NCI-H345 treated with DMSO at 0.1 percent for 48 hours (cell line): Measurements from ENCODE around the gene LEMD1.
"Not testable (repeated sequence)": the region's sequence is repeated elsewhere in the genome, so short reads cannot be mapped to it uniquely, and the experiment has no call there.

Source experiments
- DNase-seq: peaks from one replicate; lab custom pipeline; 2025; ENCODE audit not compliant: unreplicated experiment; lab: John Stamatoyannopoulos, UW

The LEMD1 gene

DNA sequence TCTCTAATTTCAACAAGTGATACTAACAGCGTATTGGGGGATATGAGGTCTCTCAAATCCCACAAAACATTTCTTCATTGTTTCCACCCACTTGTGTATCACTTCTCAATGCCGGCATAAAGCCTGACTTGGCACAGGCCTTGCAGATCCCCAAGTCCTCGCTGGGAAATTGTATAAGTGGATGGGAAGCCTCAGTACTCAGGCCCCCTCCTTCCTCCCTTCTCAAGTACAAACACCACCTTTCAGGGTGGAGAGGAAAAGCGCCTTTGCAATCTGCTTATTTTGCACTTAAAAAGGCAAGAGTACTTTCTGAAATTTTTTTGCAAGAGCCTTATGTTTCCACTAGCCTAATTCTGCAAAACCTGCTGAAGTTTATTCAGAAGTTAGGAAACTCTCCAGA is 39.3 kb downstream of the LEMD1 start:
- no peak for DNase-seq

DNA sequence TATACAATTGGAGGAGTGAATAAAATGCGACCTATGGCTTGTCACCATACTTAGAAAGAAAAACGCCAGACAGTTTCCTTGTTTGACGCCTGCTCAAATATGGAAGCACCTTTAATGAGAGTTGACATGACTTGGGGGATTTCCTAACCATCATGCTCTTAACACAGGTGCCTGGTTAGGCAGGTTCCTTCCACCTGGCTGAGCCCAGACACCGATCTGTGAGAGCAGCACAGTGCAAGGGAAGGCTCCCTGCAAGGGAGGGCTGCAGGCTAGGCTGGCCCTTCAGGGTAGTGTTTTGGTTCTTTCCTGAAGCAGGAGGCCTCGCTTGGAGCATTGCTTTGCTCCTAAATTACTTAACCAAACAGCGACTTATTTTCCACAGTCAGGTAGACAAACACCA is 40.6 kb downstream of the LEMD1 start:
- DNase-seq: no peak

DNA sequence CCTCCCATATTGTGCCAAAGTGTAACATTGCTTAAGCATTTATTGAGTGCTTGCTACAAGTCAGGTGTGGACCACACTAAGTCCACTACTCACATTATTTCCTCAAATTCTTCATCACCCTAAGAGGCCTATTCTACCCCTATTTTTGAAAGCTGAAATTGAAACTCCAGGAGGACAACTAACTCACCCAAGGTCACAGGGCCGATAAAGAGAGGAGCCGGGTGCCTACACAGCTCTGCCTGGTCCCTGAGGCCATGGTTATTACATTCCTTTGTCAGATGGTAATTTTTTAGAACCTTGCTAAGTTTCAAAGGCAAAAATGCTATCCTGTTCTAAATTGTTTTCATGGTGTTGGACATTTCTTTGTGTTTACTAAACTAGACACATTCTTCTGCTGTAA is 41.0 kb downstream of the LEMD1 start:
- DNase-seq: no peak

DNA sequence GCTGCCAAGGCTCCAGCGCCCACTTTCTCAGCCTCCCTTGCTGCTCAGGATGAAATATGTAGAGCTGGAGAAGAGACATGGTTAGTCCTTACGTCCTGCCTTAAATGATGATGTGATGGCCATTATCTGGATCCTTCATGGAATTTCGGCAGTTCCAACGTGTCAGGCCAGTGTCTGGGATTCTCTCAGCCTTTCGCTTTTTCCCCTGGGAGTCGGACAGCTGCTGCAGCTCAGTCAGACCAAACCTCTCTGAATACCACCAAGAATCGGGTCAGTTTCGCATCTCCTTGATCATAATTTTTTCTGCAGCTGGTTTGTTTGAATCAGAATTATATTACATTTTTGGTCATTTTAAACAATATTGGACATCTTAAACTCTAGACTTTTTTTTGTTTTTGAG is 42.8 kb downstream of the LEMD1 start:
- no peak for DNase-seq

DNA sequence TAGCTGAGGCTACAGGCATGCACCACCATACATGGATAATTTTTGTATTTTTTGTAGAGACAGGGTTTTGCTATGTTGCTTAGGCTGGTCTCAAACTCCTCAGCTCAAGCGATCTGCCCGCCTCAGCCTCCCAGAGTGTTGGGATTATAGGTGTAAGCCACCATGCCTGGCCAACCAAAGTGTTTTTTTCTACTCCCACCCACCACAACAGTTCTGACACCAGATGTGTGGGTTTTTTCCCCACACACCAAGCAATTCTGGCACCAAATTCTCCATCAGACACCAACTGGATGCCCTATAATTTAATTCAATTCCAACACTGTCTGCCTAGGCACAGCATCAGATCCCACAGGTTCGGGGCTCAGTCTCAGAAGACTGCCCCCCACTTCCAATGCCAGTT is 44.5 kb downstream of the LEMD1 start:
- no peak for DNase-seq

DNA sequence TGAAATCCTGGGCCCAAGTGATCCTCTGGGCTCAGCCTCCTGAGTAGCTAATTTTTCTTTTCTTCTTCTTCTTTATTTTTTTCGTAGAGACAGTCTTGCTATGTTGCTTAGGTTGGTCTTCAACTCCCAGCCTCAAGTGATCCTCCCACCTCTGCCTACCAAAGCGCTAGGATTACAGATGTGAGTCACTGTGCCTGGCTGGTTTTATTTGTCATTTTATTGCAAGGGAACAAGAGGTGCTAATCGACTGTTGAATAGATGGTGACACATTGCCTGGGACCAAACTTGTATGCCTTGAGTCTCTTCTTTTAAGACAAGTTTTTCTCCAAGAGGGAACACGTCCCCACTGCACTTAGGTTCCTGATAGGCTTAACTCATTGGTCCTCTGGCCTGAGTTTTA is 45.1 kb downstream of the LEMD1 start:
- DNase-seq: no peak

DNA sequence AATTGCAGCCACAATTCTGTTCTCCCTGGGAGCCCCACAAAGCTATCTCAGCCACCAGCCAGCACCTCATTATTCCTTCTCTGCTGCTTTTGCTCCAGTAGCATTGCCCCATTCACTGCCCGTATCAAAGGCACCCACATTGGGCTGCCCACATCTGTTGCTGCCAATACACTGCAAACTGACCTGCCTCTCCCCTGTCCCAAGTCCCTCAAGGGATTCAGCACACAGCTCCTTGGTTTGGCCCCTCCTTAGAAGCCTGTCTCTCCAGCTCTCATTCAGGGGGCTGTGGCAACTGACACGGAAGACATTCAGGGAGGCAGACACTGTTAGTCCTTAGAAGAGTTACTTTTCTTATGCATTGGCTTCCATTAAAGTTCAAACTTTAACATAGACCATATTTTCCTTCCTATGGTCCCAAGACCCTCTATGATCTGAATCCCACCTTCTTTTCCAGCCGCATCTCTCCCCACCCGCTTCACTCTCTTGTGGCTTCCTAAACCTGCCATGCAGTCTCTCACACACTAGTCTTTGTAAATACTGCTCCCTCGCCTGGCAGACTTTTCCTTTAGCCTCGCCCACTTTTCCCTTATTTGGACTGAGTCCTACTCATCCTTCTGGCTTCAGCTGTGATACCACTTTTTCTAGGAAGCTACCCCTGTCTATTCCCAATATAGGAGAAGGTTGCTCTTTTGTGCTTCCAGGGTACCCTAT is 45.9 kb downstream of the LEMD1 start:
- DNase-seq: no peak

DNA sequence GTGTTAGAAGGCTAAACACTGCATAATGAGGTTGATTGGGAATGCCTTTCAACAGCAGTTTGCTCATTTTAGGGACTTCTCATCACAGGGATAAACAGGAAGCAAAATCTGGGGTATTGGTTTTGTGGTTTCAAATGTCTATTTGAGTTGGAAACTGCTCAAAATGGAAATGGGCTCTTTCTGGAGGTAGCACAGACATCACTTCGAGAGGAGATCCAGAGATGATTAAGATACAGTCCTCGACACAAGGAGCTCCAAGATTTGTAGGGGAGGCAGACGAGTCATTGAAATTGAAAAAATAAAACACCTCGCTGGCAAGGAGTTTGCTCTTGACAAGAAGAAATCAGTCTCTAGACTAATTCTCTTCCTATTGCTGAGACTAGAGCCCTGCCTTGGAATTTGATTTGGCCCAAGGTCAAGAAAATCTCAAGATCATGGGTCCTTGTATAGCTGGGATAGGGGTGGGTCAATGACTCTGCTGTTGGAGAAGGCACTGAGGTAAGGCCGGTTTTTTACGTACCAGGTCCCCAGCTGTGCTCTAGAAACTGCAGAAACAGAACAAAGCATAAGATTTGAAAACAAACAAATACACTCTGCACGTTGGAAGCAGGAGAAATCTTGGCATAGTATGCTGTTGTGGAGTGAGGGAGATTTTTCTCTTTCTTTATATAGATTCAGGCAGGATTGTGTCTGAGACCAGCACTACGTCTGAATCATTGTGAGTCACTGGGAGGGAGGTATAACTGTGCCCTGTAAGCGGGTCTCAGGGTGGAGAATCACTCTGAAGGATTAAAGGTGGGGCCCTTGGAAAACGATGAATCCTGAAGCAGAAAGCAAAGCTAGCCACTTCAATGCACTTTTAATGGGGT is 47.4 kb downstream of the LEMD1 start:
- no peak for DNase-seq

DNA sequence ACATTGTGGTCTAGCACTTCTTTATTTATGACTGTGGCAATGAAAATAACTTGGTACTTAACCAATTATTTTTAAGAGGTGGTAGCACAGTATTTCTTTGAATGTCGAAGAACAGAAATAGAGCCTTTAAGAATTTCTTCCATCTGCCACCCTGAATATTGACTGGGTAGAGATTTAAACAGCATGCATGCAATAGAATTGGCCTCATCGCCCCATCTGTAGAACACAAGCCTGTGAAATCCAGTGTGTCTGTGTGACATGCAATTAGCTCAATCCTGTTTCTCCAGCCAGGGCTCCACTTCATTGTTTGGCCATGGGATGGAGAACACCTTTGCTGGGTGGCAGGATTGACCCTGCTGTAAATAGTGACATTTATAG is 48.1 kb downstream of the LEMD1 start:
- no peak for DNase-seq

DNA sequence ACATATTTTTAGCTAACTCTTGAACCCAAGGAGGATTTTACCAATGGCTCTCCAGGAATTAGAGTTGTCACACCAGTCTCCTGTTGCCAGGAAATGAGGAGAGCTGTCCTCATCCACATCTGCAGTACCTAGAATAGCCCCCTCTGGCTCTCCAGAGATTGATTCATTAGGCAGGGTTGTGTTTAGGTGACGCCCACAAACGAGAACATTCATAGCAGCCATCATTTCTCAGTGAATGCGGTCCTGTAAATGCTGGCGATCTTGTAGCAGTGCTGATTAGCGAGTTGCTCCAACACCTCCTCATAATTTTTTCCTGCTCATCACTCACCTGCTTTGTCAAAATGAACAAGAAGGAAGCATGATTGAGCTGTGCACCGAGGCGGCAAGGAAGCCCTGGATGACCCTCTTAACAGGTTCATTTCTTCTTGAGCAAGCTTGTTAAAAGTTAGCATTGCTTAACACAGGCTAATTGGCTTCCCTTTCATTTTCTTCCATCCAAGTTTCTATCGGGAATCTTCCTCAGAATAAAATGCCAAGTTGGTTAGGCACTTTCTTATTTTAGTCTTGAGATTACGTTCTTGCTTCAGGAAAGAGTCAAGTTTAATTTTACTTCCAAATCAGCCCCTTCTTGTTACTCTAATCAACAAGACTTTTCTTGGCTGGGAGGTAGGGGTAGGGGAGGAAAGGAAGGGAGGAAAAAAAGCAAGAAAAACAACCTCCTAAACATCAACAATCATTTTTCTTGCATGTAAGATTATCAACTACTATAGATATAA is 48.6 kb downstream of the LEMD1 start:
- DNase-seq: no peak

DNA sequence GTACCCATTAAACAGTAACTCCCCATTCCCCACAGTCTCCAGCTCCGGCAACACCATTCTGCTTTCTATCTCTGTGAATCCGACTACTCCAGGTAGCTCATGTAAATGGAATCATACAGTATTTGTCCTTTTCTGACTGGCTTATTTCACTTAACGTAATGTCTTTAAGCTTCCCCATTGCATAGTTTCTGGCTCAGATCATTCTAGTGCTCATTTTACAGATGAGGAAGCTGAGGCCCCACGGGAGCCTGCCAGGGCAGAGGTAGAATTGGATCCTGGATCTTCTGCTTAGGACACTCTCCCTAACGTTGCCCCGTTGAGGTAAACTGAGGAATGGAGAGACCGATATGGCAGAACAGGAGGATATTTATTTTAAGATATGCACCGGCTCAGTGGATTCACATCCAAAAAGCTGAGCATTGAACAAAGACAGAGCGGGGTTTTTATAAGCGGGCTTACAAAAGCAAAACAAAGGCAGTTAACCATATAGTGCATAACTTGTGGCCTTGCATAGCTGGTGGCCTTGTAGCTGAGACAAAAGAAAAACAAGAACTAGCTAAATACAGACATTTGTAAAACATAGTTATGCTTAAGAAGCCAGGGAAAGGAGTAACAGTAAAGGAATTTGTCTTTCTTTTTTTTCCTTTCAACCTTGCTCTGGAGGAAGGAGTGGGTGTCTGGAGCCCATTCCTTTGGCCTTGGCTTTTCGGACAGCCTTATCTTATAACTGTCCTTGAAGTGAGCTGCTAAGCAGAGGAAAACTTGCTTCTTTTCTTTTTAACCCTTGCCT is 49.8 kb downstream of the LEMD1 start:
- DNase-seq: no peak

DNA sequence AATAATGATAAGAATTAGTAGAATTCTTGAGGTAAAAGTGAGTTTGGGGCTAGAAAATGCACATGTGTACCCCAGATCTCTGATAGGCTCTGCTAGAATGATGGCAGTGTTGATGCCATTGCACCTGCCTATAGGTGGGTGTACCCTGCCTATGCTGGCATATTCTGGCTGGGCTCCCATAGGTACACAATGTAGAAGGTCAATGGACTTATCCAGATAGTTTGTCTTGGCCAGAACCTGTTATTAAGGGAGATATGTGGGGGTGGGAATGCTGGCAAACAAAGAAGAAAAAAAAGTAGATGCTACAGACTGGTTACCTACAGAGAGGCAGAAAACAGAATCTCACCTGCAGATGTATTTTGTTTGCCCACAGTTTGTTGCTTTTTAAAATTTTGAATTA is 51.1 kb downstream of the LEMD1 start:
- no peak for DNase-seq

DNA sequence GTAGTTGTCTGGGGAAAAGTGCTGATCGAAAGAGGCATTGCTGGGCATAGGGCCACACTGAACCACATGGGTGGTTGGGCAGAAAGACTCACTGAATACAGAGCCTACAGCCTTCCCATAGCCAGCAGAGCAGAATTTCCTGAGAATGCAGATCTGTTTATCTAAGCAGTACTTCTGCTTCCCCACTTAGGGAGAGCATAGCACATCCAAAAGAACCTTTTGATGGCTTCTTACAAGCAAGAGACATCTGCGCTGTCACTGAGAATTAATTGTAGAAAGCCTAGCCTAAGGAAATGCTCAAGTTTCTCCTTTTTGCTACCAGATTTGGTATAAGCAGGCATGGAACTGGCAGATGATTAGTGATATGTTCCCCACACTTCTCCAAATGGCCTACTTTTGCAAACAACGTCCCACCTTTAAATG is 52.1 kb downstream of the LEMD1 start:
- DNase-seq: no peak

DNA sequence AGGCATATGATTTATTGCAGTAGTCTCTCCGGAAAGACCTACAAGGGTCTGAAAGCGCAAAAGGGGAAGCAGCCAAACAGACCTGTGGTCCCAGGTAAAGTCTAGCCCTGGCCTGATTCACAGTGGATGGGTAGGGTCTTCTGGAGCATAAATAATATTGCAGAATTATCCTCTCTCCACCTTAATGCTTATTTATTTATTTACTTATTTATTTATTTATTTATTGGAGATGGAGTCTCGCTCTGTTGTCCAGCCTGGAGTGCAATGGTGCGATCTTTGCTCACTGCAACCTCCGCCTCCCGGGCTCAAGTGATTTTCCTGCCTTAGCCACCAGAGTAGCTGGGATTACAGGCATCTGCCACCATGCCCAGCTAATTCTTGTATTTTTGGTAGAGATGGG is 53.4 kb downstream of the LEMD1 start:
- DNase-seq: no peak

DNA sequence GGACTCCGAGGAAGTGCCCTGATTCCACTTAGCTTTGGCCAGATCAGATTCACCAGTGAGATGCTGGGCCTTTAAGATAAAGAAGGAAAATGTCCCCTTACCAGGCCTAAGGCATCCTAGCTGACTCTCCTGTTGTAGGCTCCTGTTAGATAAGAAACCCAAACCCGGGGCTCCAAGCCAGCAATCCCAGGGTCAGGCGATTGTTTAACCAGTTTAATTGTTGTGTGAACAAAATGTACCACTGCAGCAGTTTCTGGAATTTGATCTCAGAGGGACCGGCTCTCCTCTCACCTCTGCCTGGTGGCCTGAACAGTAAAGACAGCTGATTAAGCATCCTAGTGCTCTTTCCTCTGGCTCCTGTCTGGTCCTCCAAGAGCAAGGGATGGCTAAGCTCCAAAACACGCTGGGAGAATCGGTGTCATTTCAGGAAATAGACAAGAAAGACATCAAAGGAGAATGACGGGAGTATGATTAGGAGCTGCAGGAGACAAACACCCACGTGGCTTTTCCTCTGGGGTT is 55.9 kb downstream of the LEMD1 start:
- DNase-seq: no peak

DNA sequence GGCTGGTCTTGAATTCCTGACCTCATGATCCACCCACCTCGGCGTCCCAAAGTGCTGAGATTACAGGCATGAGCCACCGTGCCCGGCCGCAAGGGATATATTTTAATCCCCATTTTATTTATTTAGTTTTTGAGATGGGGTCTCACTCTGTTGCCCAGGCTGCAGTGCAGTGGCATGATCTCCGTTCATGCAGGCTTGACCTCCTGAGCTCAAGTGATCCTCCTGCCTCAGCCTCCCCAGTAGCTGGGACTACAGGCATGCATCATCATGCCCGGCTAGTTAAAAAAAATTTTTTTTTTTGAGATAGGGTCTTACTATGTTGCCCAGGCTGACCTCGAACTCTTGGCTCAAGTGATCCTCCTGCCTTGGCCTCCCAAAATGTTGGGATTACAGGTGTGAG is 56.8 kb downstream of the LEMD1 start:
- not testable (repeated sequence) for DNase-seq

DNA sequence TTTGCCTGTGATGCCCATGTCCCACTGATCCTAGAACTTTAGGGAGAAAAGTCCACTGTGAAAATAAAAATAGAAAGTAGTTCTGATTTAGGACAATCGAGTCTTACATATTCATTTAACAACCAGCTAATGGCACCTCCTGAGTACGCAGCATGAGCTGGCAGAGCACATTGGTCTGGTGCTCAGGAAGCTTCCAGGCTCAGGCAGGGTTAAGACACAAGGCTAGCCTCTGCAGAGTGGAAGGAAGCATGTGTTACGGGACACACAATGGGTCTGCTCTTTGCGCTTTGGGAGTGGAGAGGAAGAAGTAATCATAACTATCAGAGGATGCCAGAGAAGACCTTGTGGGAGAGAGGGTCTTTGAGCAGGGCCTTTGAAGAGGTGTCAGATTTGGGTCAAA is 61.0 kb downstream of the LEMD1 start:
- no peak for DNase-seq

DNA sequence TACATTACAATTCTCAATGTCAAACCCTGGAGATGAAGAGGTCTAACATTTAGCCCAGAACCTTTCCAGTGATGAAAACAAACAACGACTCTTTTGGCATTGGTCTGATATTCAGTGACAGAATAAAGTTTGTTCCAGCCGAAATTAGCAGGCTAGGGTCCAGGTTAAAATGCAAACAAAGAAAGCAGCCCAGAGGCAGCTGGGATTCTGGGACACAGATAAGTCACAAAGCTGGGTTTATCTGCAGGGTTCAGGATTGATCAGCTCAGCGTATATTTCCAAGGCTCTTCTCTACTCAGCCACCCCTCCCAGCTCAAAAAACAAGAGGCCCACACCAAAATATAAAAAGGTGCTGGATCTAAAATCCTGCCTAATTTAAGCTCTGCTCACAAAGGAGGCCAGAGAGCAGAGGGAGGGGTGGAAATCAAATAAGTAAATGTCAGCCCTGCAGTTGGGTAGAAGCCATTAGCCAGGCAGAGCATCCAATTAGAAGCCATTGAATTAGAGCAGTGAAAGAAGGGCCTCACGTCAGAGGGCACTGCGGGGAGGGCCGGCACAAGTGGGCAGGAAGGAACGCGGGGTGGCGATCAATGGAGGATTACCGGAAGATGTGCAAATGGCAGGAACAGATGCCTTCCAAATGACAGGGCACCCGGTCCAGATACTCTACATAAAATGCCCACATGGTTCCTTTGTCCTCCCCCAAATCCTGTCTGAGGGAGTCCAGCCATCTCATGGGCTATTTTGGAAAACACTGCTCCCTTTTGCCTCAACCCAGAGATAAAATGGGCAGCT is 61.9 kb downstream of the LEMD1 start:
- DNase-seq: no peak

DNA sequence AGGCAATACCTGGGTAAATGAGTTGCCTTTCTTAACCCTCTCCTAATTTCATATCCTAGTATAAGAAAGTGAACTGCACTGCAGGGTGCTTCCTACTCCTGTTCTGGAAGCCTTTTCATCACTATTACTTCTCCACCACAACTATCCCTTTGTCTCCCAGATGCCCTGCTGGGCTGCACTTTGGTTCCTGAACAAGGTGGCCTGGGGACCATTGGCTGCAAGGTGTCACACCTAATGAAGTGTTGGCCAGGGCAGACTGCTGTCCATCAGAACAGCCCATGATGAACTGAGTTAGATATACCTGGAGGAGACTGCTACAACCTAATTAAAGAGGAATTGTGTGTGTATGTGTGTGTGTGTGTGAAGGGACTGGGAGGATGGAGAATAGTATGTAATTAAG is 63.3 kb downstream of the LEMD1 start:
- no peak for DNase-seq

DNA sequence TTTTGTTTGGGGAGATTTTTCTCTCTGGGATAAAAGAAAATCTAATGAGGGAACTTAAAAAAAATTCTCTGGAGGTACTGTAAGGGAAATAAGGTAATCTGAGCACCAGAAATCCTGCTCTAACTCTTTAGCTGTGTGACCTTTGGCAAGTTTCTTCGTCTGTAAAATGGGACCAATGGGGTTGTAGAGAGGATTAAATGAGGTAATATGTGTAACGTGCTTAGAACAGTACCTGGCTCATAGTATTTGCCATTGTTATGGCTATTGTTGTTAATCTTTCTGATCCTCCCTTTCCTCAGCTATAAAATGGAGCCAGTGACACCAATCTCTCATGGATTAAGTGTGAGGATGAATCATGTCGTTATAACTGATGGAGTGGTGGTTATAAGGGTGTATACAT is 64.3 kb downstream of the LEMD1 start:
- no peak for DNase-seq
